GM10847 (cell line): ENCODE data around the gene SGMS1.

Source experiments
- POLR2A ChIP-seq: IDR thresholded peaks from 2 replicates; pipeline ENCODE4 v1.6.1; 2011; ENCODE audit not compliant: insufficient read length; ENCODE audit errors: extremely low read depth

SGMS1 gene

DNA sequence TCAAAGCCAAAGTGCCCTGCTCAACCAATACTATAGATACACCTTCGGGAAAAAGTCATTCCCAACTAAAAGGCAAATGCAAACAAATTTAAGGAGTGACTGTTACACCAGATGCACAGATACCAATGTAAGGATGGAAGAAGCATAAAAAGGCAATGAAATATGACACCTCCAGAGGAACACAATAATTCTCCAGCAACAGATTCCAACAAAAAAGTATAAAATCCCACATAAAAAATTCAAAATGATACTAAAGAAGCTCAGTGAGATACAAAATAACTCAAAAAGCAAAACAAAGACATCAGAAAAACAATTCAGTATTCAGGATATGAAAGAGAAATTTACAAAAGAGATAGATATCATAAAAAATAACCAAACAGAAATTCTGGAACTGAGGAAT lies 328.4 kb downstream of the SGMS1 start:
- no peak for TF ChIP-seq POLR2A

DNA sequence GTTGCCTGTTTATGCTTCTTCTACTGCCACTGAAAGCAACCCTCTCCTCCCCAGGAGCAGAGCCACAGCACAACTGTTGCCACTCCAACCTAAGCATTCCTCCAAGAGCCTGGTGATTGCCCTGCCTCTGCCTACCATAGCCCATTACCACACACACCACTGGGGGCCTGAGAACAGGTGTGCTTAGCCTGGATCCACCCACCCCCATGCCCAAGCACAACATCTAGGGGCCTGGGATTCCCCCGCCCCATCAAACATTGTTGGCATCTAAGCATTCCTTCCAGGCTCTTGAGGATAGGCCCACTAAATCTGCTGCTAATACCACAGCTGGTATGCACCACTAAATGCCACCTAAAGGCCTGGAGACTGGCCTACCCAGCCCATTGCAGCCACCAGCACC lies 329.2 kb downstream of the SGMS1 start:
- no peak for TF ChIP-seq POLR2A

DNA sequence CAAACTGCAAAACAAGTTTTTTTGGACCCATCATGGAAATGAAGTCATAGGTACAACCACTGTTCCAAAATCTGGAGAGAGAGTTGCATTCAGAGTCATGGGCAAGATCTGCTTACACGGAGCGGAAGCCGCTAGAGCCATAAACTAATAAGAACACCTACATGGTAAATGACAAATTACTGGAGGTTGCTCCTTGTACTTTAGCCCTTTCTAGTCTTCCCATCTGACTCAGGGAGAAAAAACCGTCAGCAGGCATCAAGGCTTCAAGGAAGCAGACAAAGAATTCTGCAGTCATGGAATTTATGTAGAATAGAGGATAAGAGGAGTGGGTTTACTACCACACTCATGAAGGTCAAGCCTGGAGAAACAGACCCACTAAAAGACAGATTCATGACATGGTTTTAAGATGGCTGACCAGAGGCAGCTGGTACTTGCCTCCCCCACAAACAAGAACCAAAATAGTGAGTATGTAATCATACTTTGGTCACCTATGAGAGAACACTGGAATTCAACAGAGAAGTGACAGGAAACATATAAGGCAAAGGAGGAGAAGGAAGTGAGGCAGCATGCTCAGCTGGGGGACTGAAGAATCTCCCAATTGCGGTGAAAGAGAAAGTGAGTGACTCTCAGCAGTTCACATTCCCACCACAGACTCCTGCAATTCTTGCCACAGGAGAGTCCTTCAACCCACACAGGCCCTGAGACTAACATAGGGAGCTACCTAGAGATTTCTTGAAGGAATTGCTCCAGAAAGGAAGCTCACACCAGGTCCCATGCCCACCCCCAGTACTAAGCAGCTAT lies 330.0 kb downstream of the SGMS1 start:
- no peak for TF ChIP-seq POLR2A

DNA sequence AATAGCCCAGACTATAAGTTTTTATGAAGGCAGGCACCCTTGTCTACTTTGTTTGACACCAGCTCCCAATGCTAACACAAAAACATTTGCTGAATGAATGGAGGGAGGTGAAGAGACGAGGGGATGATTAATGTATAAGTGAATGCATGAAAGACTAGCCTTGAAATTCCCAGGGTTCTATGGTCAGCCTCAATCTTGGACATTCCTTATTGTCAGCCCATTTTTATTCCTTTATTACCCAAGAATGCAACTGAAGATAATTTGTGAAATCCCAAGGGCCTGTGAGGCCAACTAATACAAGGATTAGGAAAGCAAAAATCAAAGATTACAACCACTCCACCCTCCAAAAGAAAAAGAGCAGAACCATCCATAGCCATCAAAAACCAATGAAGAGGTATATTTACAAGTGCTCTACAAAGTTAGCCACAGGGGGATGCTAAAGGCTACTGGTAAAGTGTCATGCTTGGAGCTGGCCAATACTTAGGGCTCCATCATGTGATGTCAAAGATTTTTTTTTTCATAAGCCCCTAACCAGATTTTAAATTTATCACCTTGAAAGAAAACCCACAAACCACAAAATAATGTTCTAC lies 332.4 kb downstream of the SGMS1 start:
- no peak for TF ChIP-seq POLR2A

DNA sequence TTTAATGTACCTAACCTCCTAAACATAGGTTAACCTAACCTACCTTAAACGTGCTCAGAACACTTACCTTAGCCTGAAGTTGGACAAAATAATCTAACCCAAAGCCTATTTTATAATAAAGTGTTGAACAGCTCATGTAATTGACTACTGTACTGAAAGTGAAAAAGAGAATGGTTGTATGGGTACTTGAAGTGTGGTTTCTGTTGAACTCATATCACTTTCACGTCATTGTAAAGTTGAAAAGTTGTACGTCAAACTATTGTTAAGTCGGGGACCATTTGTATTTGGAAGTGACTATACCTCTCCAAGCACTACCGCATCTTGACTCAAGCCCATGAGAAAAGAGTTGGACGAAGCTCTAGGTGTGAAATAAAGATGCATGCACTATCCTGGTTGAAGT lies 334.6 kb downstream of the SGMS1 start:
- TF ChIP-seq POLR2A: no peak

DNA sequence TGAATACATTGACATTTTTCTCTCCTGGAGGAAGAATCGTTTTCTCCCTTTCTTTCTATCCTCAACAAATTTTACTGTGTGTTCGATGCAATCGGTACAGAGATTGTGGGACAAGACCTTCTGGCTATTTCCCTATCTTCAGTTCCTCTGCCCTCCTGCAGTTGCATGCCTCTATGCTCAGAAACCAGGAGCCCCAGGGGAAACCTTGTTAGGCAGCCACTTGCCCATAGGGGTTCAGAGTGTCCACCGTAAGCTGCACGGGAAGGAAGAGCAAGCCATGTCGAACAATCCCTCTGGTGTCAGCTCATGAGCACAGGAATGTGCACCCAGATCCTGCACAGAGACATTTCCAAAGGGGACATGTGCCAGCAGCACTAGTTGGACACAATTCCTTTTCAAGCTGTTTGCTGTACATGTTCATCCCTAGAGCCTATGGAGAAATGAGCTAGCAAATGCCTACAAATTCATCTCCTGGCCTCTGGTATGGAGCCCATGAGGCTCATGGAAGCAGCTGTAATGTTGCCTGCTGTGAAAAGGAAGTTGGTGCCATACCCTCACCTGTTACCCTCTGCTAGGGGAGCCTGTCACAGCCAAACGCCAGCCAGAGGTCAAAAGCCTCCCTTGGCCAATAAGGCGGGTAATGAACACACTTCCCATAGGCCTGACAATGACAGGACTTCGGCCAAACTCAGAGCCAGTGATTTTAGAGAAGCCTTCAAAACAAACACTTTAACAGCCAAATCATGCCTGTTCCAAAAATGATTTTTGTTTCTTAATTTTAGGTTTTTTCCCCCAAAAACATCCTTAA lies 336.6 kb downstream of the SGMS1 start:
- TF ChIP-seq POLR2A: no peak

DNA sequence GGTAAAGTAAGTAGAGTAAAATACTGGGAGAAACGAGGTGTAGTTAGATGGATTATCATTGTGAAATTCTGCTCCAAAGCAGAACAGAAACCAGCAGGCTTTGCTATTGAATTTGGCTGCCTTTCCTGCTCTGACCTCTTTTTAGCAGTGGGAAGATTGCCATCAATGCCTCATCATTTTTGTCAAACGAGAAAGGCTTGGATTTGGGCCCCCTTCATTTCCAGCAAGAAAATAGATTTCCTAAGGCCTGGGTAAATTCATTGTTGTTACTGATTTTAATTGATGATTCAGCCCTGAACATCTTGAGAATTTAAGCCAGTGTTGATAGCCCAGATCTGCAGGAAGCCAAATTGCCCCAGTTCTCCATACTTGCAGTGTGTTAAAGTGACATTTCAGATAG lies 337.2 kb downstream of the SGMS1 start:
- TF ChIP-seq POLR2A: no peak

DNA sequence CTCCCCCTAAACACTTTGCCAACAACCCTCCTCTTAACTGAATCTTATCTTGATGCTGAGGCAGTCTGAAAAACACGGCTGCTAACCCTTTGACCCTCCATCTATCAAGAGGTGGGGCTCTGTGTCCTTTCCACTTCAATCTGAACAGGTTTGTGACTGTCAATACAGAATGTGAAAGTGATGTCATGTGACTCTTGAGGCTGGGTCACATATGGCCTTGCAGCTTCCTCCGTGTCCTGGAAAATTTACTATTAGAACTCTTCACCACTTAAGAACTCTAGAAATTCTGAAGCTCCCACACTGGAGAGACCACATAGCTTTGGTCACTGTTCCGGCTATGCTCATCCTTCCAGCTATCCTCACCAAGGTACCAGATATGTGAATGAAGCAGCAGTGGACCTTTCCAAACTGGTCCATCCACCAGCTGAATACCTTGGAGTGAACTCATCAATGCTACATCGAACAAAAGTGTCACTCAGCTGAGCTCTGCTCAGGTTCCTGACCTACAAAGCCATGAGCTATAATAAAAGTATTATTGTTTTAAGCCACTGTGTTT lies 341.7 kb downstream of the SGMS1 start:
- no peak for TF ChIP-seq POLR2A

DNA sequence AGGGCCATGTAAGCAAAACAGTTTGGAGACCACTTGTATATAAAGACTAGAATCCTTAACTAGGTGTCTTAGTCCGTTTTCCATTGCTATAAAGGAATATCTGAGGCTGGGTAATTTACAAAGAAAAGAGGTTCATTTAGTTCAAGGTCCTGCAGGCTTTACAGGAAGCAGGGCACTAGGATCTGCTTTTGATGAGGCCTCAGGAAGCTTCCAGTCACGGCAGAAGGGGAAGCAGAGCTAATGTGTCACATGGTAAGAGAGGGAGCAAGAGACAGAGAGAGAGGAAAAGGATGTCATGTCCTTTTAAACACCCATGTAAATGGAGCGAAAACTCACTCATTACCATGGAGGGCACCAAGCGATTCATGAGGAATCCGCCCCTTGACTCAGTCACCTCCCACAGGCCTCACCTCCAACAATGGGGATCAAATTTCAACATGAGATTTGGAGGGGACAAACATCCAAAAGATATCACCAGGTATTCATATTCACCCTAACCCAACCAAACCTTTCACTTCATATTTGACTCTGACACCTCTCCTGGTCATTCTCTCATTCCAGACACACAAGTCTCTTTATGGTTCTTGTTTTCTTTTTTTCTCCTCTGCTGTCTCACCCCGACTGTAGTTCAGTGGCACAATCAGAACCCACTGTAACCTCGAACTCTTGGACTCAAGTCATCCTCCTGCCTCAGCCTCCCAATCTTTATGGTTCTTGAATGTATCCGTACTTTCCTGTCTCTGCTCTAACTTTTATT lies 342.4 kb downstream of the SGMS1 start:
- no peak for TF ChIP-seq POLR2A

DNA sequence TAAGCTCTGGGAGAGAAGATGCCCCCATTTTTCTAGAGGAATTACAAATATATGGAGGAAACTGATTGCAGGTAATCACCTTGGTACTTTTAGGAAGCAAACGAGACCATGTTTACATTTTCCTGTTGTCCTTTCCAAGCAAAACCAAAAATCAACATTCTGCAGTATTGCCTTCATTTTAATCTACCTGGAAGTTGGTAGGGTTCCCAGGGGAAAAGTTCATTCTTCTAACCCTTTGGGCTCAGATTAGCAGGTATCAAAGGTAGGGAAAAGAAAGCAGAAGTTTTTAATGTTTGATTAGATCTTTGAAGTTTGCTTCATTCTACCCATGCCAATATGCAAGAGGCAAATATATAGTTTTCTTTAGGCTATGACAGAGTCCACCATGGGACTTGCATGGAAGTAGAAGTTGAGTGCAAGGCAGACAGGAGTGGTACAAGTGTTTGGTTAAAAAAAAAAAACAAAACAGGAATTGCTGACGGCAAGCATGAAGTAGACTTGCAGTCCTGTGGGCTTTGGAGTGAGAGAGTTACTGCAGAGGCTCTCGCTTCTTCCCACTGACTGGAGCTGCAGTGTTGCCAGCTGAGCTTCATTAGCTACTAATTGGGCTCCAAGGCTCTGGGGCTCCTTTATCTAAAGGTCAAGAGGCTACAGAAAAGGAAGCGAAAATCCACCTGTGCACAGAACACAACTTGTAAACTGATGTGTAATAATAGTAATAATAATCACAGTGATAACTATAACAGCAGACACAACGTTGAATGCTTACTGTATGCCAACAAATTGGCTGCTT lies 343.5 kb downstream of the SGMS1 start:
- TF ChIP-seq POLR2A: no peak

DNA sequence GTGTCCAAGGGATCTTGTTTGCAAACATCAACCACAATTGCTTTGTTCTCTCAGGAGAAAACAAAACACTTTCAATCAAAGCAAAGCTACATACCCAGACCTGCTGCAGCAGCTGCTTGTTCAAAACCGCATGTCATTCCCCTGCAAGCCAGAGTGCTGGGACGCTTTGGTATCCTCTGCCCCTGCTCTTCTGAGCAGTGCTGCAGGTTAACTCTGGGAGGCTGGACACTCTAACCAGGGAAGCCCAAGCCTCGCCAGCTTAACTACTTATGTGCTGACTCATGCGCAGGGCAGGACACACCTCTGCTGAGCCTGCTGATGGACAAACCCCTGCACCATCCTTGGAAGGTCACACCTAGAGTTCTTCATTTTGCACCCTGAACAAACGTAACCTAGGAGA lies 344.3 kb downstream of the SGMS1 start:
- TF ChIP-seq POLR2A: no peak

DNA sequence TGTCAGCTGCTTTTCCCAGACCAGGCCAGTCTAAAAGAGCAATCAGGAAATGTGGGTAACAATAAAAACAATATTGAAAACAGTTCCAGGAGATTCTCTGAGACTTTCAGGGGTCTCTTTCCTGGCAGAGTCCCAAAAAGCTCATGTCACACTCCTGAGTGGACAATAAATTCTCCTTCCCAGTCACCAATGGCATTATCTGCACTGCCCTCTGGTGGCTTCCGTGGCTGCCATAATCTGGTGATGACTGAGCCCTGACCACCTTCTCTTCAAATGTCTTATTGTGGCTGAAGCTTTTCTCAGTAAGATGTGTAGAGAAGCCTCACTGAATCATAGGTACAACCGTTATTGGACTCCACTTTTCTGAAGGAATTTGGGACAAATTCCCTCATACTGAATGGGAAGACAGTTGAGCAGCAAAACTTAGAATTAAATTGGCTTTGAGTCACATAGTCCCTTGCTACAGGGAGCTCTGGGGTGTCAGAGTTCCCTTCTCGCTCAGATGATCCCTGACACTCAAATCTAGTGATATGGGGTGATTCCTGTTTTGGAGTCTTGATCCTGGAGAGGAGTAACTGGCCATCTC lies 348.0 kb downstream of the SGMS1 start:
- TF ChIP-seq POLR2A: no peak

DNA sequence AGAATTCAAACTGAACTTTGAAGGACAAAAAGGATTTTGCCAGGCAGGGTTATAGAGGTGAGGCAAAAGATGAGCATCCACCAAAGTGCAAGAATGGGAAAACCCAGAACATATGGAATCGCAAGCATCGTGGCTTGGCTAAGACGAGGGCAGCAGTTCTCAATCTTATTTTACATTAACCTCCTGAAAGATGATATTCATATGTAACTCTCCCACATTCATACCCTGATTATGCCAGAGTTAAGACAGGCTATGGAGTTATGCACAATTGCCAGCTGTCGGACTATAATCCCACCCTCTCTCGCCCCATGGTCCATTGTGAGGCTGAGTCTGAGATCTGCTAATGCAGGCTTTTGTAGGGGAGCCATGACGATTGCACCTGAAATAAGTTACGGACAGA lies 351.2 kb downstream of the SGMS1 start:
- no peak for TF ChIP-seq POLR2A
